Breast epithelium (tissue), 3 donors: ENCODE measurements around the gene CYB5R3.

ENCODE experiments used
- POLR2AphosphoS5 ChIP-seq, 3 donors: sonication (generic); formaldehyde crosslinking; IDR thresholded peaks; one replicate each; pipeline ENCODE4 v1.6.1; 2017; ENCODE audit warnings: antibody characterized with exemption in 3 of 3
- TF ChIP-seq, protein P1 (sequence below), 3 donors: fragments of 450-650 bp; IDR thresholded peaks; one replicate each; pipeline ENCODE4 v1.5.1; 2016 to 2017; ENCODE audit warnings: antibody characterized with exemption in 3 of 3, mild to moderate bottlenecking in 3 of 3, moderate library complexity in 3 of 3

DNA sequence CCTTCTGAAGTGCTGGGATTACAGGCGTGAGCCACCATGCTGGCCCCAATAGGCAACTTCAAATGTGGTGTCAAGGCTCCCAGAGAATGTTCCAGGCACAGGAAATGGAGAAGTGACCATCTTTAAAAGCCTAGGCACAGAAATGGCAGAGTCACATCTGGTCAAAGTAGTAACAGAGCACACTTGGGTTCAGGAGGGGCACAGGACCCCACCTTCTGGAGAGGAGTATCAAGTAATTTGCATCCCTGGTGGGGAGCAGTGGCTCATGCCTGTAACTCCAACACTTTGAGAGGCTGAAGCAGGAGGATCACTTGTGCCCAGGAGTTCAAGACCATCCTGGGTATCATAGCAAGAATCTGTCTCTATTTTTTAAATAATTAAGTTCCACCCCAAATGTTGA, 66.2 kb downstream of the CYB5R3 start:
- TF ChIP-seq, protein P1, sequence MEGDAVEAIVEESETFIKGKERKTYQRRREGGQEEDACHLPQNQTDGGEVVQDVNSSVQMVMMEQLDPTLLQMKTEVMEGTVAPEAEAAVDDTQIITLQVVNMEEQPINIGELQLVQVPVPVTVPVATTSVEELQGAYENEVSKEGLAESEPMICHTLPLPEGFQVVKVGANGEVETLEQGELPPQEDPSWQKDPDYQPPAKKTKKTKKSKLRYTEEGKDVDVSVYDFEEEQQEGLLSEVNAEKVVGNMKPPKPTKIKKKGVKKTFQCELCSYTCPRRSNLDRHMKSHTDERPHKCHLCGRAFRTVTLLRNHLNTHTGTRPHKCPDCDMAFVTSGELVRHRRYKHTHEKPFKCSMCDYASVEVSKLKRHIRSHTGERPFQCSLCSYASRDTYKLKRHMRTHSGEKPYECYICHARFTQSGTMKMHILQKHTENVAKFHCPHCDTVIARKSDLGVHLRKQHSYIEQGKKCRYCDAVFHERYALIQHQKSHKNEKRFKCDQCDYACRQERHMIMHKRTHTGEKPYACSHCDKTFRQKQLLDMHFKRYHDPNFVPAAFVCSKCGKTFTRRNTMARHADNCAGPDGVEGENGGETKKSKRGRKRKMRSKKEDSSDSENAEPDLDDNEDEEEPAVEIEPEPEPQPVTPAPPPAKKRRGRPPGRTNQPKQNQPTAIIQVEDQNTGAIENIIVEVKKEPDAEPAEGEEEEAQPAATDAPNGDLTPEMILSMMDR (IDR thresholded peaks at IDR 0.05) = no peak
- TF ChIP-seq POLR2AphosphoS5 (IDR thresholded peaks at IDR 0.05) = no peak
